Fibroblast of lung (primary cell): ENCODE measurements around the gene PNPT1. TPM values are rescaled to one million over a fixed set of nuclear protein-coding genes. Genes with fewer than 3 reads are reported as not detected.
"Not testable (repeated sequence)": the region's sequence is repeated elsewhere in the genome, so short reads cannot be mapped to it uniquely, and the experiment has no call there.

Source experiments
- DNase-seq, 2 donors: peaks; one replicate each; pipeline versions ENCODE4 v3.0.0 to v3.0.0-alpha.2; 2010; ENCODE audit warnings: low read depth in 2 of 2
- H2AFZ ChIP-seq: 2 replicates; pipeline ENCODE4 v1.5.1; 2012; ENCODE audit warnings: low read length, control low read depth, inconsistent platforms
- H3K27ac ChIP-seq: 2 replicates; pipeline ENCODE4 v1.5.1; 2011; ENCODE audit warnings: low read length, control low read depth; ENCODE audit not compliant: insufficient read depth
- H3K27me3 ChIP-seq: 2 replicates; pipeline ENCODE4 v1.5.1; 2011; ENCODE audit warnings: mild to moderate bottlenecking, low read length; ENCODE audit not compliant: control insufficient read depth, insufficient read depth
- H3K36me3 ChIP-seq: 2 replicates; pipeline ENCODE4 v1.5.1; 2011; ENCODE audit warnings: low read length; ENCODE audit not compliant: control insufficient read depth, insufficient read depth
- H3K4me1 ChIP-seq: 2 replicates; pipeline ENCODE4 v1.5.1; 2011; ENCODE audit warnings: low read length; ENCODE audit not compliant: control insufficient read depth, insufficient read depth; ENCODE audit errors: extremely low read depth
- H3K4me2 ChIP-seq: 2 replicates; pipeline ENCODE4 v1.5.1; 2011; ENCODE audit warnings: low read length, control low read depth; ENCODE audit not compliant: insufficient read depth; ENCODE audit errors: extremely low read depth
- H3K4me3 ChIP-seq, 4 experiments: fragments of 200-600 bp in 1 of 4; sonication (generic) in 1 of 4; replicated peaks in 1 of 4; 2 replicates each; pipeline ENCODE4 v1.5.1; 2011 to 2016; ENCODE audit warnings: low read length in 4 of 4, low read depth in 3 of 4, mild to moderate bottlenecking in 3 of 4, control low read depth in 2 of 4, inconsistent platforms in 1 of 4, mixed read lengths in 1 of 4; ENCODE audit not compliant: insufficient read depth in 1 of 4; ENCODE audit errors: control extremely low read depth in 1 of 4
- H3K79me2 ChIP-seq: 2 replicates; pipeline ENCODE4 v1.5.1; 2012; ENCODE audit warnings: mild to moderate bottlenecking, low read length, inconsistent platforms; ENCODE audit not compliant: control insufficient read depth, insufficient read depth
- H3K9ac ChIP-seq: 2 replicates; pipeline ENCODE4 v1.5.1; 2011; ENCODE audit warnings: mild to moderate bottlenecking, low read length, control low read depth; ENCODE audit not compliant: insufficient read depth
- H3K9me3 ChIP-seq: 2 replicates; pipeline ENCODE4 v1.5.1; 2012; ENCODE audit warnings: low read depth, low read length; ENCODE audit not compliant: control insufficient read depth, insufficient read depth
- H4K20me1 ChIP-seq: 2 replicates; pipeline ENCODE4 v1.5.1; 2011; ENCODE audit warnings: low read length; ENCODE audit not compliant: control insufficient read depth, insufficient read depth; ENCODE audit errors: extremely low read depth
- CTCF ChIP-seq, 2 donors: IDR thresholded peaks in 1 of 2; conservative IDR thresholded peaks in 1 of 2; 1 replicate in 1 of 2; 2 replicates in 1 of 2; pipeline ENCODE4 v1.5.1; 2011 to 2012; ENCODE audit warnings: low read length in 2 of 2, control low read depth in 1 of 2, inconsistent platforms in 1 of 2, low read depth in 1 of 2, mild to moderate bottlenecking in 1 of 2
- EZH2 ChIP-seq: IDR thresholded peaks from 2 replicates; pipeline ENCODE4 v1.5.1; 2012; ENCODE audit warnings: low read length, control low read depth, mild to moderate bottlenecking; ENCODE audit errors: missing control alignments
- polyA plus RNA-seq, 2 donors: library from polyadenylated mRNA; depleted of rRNA in 1 of 2; stranded (reverse) in 1 of 2; unstranded in 1 of 2; fragments of >200 nt; gene quantifications; 2 replicates each; pipeline ENCODE4 v1.2.1, GENCODE V29; 2011 to 2012; ENCODE audit warnings: missing spikeins in 1 of 2
- total RNA-seq: library from RNA; depleted of rRNA; stranded (reverse); fragments of >200 nt; gene quantifications from 2 replicates; pipeline ENCODE4 v1.2.1, GENCODE V29; 2014

PNPT1 gene
- total and polyA plus RNA-seq, 2 donors (not counting 1 experiment from before 2014, with no cell fraction given) = 13.1 to 14.2 TPM

DNA sequence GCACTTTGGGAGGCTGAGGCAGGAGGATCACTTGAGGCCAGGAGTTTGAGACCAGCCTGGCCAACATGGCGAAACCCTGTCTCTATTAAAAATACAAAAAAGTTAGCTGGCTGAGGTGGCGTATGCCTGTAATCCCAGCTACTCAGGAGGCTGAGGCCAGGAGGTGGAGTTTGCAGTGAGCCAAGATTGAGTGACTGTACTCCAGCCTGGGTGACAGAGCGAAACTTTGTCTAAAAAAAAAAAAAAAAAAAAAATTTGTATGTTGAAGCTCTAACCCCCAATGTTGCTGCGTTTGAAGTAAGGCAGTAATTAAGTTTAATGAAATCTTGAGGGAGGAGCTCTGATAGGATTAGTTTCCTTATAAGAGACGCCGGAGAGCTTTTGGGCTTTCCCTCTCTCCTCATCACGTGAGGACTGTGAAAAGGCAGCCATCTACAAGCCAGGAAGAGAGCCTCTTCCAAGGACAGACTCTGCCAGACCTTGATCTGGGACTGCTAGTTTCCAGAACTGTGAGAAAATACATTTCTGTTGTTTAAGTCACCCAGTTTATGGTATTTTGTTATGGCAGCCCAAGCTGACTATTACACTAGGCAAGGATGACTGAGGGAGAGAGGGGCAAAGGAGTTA, 11.5 kb upstream of the PNPT1 start:
- H4K20me1 ChIP-seq = no peaks in the 10 kb centered on the region
- H3K9me3 ChIP-seq = no peaks in the 10 kb centered on the region
- H2AFZ ChIP-seq = no peak overlapping the region
- no peak overlapping the region for H3K9ac ChIP-seq
- no peaks in the 10 kb centered on the region for H3K4me1 ChIP-seq
- H3K79me2 ChIP-seq = no peaks in the 10 kb centered on the region
- H3K4me2 ChIP-seq = no peak overlapping the region
- no peak for DNase-seq
- TF ChIP-seq CTCF (conservative IDR thresholded peaks at IDR 0.05 in 1 of 2, IDR thresholded peaks at IDR 0.05 in 1 of 2; ENCODE audit: low read depth in 1 of 2, low read length in 2 of 2) = no peak
- no peak for TF ChIP-seq EZH2
- H3K36me3 ChIP-seq = no peaks in the 10 kb centered on the region
- H3K27me3 ChIP-seq = peaks cover 3% of the 10 kb centered on the region
- H3K4me3 ChIP-seq = no peak overlapping the region
- no peak overlapping the region for H3K27ac ChIP-seq

DNA sequence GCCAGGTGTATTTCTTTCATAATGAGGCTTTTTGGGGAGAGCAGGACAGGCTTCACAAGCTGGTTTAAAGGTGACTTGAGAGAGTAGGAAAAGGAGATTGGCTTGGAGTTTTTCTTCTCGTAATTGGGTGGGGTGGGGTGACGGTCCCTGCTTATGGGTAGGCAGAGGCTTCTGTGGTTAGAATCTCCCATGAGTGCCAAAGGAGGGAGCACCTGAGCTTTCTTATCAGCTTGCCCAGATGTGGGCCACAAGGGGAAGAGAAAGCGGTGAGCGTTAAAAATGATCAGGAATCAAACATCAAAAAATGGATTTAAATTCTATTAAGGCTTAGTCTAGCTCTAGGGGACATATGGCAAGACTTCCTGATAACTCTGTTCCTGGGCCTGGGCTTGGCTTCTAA, 9.7 kb upstream of the PNPT1 start:
- Histone ChIP-seq H3K4me1 (no peaks in the 10 kb centered on the region), H3K79me2 (no peaks in the 10 kb centered on the region), H2AFZ (no peak overlapping the region), H3K4me2 (no peak overlapping the region), H3K9ac (no peak overlapping the region), H3K27ac (no peak overlapping the region), H3K36me3 (no peaks in the 10 kb centered on the region), H3K4me3 (no peak overlapping the region), H3K9me3 (no peaks in the 10 kb centered on the region), H3K27me3 (peaks cover 3% of the 10 kb centered on the region), H4K20me1 (no peaks in the 10 kb centered on the region)
- DNase-seq = no peak
- TF ChIP-seq CTCF (conservative IDR thresholded peaks at IDR 0.05 in 1 of 2, IDR thresholded peaks at IDR 0.05 in 1 of 2; ENCODE audit: low read depth in 1 of 2, low read length in 2 of 2) (no peak), EZH2 (no peak)

GRCh38 chr2:55692740-55693139, 904 bp downstream of the PNPT1 start:
- not testable (repeated sequence) for H3K36me3 ChIP-seq, H2AFZ ChIP-seq, H3K9me3 ChIP-seq, H4K20me1 ChIP-seq, H3K9ac ChIP-seq, DNase-seq, H3K27me3 ChIP-seq, H3K4me1 ChIP-seq
- peak overlapping the region; percentile 92 for H3K4me2 ChIP-seq
- H3K4me3 ChIP-seq = peak overlapping the region; percentile 82 to 100 (median 100)
- H3K79me2 ChIP-seq = peaks cover 37% of the 10 kb centered on the region
- peak overlapping the region; percentile 84 for H3K27ac ChIP-seq
